Stimulated activated CD8-positive, alpha-beta memory T cell treated with anti-CD3 and anti-CD28 coated beads, Interleukin-4, amount 100 ng/mL, for 24 hours (primary cell): ENCODE data around the gene MORF4L1.
"Not testable (repeated sequence)": the region's sequence is repeated elsewhere in the genome, so short reads cannot be mapped to it uniquely, and the experiment has no call there.

Experiments
- DNase-seq: peaks from one replicate; pipeline ENCODE4 v3.0.0-alpha.2; 2020; ENCODE audit warnings: low read depth

MORF4L1 gene

DNA sequence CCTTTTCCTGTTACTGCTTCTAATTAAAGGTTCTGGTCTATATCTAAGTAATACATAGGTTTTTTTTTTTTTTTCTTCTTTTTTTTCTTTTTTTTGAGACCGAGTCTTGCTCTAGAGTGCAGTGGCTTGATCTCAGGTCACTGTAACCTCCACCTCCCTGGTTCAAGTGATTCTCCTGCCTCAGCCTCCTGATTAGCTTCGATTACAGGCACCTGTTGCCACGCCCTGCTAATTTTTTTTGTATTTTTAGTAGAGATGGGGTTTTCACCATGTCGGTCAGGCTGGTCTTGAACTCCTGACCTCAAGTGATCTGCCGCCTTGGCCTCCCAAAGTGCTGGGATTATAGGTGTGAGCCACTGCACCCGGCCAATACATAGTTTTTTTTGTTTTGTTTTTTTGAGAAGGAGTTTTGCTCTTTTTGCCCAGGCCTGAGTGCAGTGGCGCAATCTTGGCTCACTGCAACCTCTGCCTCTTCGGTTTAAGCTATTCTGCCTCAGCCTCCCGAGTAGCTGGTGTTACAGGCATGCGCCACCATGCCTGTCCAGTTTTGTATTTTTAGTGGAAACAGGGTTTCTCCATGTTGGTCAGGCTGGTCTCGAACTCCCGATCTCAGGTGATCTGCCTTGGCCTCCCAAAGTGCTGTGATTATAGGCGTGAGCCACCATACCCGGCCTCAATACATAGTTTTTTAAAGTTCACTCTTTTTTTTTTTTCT lies 28.3 kb downstream of the MORF4L1 start:
- not testable (repeated sequence) for DNase-seq

GRCh38 chr15:78902281-78903032 lies 29.8 kb downstream of the MORF4L1 start:
- DNase-seq, result not testable (repeated sequence)

DNA sequence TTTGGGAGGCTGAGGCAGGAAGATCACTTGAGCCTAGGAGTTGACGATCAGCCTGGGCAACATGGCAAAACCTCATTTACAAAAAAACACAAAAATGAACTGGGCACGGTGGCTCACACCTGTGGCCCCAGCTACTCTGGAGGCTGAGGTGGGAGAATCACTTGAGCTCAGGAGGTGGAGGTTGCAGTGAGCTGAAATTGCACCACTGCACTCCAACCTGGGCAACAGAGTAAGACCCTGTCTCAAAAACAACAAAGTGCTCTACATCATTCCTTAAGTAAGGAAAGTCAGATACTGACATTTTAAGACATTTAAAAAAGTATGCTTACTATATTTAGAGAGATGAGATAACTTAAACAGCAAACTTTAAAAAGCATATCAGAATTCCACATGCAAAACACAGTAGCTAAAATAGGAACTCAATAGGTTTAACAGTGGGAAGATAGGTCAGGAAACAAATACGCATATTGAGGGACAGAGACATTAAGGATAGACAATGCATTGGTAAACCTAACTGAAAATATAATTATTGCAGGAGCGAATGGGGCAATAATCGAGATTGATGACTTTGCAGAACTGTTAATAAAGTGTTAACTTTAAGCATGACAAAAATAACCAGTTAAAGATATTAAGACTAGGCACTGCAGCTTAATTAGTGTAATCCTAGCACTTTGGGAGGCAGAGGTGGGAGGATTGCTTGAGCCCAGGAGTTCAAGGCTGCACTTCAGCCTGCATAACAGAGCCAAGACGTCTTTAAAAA lies 32.1 kb downstream of the MORF4L1 start:
- no peak for DNase-seq

DNA sequence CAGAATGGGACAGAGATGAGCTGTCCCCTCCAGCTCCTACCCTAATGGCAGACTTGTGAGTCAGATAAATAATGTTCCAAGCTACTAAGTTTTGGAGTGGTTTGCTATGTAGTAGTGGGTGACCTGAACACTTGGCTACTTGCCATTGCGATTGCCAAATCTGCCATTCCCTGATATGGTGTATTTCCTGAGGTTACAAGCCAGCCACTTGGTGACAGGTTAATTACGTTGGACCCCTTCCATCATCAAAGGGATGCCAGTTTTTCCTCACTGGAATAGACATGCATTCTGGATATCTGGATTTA lies 33.6 kb downstream of the MORF4L1 start:
- DNase-seq, result no peak

- DNase-seq, result no peak
These were observed 34.9 kb downstream of the MORF4L1 start for GRCh38 chr15:78907577-78907976.

GRCh38 chr15:78909160-78909695 lies 36.5 kb downstream of the MORF4L1 start:
- DNase-seq, result no peak

DNA sequence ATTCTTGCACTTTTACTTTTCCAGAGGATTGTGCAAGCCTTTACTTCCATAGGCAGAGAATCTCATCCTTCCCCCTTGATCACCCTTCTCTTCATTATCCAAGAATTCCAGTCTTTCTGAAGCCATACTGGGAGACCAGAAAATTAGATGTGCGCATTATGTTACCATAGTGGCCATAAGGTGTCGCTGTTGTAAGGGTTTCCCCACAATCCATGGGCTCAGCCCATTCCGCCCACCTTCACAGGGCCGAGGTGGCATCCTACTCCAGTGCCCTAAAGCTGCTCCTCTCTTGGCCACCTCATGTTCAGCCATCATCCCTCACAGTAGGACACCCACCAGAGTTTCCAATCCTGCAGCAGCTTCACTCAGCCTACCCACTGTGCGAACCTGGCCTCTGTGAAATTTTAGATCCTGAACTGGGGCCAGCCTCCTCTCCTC lies 37.1 kb downstream of the MORF4L1 start:
- no peak for DNase-seq

DNA sequence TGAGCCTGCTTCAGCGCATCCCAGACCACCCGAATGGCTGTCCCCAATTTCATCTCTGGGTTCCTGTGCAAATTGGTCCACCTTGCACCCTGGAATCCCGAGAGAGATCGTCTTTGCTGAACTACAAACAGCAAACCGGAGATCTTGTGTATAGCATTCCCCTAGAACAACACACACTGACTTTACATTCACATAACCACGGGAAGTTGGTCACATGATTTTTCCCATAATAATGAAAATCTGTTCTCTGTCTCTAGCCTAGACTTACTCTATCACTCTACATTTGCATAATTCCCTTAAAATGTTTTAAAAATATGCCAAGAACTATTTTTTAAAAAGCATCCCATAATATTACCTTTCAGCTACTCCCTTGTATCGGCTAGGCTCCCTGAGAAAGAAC lies 37.6 kb downstream of the MORF4L1 start:
- no peak for DNase-seq

DNA sequence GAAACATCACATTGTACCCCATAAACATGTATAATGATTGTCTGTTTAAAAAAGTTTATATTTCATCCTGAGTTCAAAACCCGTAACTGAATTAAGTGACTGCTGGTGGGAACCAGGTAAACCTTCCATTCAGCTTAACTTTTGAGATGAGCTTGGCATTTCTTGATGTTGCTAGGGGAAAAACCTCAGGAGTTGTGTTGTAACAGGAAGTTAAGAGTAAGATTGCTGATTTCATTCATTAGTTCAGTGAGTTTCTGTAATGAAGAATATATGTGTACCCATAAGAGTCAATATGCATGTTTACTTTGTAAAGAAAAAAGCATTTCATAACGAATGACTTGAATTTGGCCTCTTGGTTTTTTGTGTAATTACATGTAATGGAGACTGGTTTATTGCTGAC lies 39.6 kb downstream of the MORF4L1 start:
- no peak for DNase-seq

GRCh38 chr15:78913012-78913411 lies 40.3 kb downstream of the MORF4L1 start:
- no peak for DNase-seq

DNA sequence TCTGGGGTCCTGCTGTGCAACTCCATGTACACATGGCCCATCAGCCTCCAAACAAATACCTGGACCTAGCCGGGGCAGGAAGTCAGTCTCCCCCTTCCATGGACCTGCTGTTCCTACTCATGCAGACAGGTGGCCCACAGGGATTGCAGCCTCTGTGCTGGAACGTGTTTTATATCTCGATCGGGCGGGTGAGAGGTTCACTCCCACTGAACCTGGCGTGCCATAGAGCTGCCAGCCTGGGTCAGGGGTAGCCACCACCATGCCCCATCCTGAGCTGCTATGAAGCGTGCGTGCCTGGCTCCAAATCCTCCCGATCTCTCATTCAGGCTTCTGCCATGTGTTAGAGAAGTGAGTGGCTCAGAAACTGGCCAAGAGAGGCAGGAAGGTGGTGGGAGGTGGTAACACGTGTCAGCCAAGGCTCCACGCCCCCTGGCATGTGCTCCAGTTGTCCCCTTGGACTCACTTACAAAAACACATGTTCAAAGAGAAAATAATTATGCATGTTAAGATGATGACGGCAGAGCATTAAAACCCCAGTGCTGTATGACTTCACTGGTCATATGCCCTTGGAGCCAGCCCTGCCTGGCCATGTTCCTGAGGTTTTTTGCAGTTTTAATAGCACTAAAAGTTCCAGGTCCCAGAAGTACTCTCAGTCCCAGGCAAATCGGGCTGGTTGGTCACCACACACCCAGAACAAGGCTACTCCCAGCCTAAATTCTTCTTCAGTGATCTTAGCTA lies 41.5 kb downstream of the MORF4L1 start:
- DNase-seq, result no peak

- DNase-seq, result no peak
These were observed 42.8 kb downstream of the MORF4L1 start for GRCh38 chr15:78915341-78916087.

DNA sequence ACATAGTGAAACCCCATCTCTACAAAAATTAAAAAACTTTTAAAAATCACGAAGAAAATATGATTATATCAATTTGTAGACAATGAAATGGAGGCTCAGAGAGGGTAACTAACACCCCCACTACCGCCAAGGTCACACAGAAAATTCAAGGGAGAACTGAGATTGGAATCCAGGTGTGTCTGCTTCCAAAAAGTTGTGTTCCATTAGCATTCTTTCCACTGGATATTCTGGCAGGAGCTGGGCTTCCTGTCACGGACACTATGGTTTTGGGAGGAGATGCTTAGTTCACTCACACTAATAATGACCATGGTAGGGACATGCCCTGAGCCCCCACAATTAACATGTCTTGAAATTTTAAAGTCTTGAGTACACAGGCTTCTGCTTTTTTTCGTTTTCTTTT lies 43.4 kb downstream of the MORF4L1 start:
- no peak for DNase-seq

- DNase-seq, result no peak
These were observed 45.2 kb downstream of the MORF4L1 start for GRCh38 chr15:78917888-78918287.

GRCh38 chr15:78921517-78921916 lies 48.8 kb downstream of the MORF4L1 start:
- no peak for DNase-seq

- DNase-seq, result no peak
These were observed 49.2 kb downstream of the MORF4L1 start for GRCh38 chr15:78921940-78922339.

DNA sequence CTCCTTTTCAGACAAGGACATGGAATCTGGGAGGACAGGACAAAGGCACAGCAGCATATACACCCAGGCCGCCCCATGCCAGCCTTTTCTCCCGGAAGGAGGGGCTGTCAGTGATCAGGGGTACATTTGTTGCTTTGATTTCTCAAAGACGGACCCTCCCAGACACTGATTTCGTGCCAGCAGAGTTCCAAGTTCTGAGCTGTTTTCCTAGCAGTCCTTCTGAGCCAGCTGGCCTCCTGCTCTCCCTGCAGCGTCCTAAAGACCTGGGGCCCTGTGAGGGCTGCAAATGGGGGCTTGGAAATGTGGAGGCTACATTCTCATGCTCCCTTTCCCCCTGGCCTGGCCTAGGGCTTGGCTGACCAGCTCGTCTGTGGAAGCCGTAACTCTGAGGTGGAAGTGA lies 49.8 kb downstream of the MORF4L1 start:
- no peak for DNase-seq

GRCh38 chr15:78923015-78923414 lies 50.3 kb downstream of the MORF4L1 start:
- DNase-seq, result no peak

DNA sequence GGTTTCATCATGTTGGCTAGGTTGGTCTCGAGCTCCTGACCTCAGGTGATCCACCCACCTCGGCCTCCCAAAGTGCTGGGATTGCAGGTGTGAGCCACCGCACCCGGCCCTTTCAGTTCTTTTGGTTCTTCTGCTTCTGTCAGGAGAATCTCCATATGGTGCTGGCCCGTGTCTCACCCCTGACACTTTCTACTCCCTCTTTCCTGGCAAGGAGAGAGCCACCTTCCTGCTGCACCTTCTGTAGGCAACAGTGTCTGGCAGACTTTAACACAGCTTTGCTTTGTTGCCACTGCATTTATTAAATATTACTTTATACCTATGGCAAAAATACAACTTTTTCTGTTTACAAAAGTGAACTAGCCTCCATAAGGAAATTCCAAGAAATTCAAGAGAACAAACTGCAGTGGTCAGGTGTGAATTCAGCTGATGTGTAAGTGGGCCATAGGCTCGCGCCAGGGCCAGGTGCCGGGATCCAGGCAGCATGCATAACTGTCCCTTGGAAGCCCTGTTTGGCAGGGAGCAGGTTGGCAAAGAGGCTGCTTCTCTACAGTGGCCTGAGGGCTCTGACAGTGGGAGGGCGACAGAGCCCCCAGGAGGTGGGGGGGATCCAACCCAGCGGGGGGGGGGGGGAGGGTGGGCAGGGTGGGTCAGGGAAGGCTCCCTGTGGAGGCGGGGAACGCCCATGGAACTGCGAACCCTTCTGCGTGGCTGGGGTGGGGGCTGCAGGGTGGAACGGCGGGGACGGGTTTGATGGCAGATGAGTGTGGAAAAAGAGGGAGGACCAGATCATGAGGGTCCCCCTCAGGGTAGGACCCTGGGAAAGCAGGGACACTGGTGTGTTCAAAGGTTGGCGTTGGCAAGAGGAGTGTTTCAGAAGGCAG lies 51.0 kb downstream of the MORF4L1 start:
- no peak for DNase-seq

DNA sequence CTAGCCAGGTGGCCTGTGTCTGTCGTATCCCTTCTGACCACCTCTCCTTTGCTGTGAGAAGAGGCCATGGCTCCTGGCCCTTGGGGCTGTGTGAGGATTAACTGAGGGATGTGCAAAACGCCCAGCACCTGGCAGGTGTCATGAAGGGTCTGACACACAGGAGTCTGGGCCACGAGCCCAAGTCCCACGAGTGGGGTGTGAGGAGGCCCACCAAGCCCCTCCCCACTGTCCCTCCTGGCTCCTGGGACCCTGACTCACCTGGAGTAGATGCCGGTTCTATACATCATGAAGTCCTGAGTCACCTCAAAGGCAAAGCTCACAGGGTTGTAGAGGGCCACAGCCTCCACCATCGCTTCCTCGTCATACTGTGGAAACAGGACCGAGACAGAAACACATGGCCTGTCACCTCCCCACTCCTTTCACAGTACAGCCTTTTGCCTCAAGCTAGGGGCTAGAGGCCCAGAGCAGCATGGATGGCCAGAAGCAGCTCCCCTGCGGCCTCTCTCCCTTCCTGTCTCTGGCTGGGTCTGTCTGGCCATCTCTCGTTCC lies 52.5 kb downstream of the MORF4L1 start:
- no peak for DNase-seq
